DND-41 (cell line): Measurements from ENCODE around the gene LYZ.
"Not testable (repeated sequence)": the region's sequence is repeated elsewhere in the genome, so short reads cannot be mapped to it uniquely, and the experiment has no call there.

Experiments used
- CTCF ChIP-seq: IDR thresholded peaks from 2 replicates; pipeline ENCODE4 v1.5.1; 2012; ENCODE audit warnings: borderline replicate concordance, low read length, moderate library complexity, mild to moderate bottlenecking; ENCODE audit not compliant: poor library complexity, severe bottlenecking; ENCODE audit errors: extremely low read depth
- EZH2 ChIP-seq: IDR thresholded peaks from 3 replicates; pipeline ENCODE4 v1.6.1; 2012; ENCODE audit warnings: borderline replicate concordance, low read depth, mild to moderate bottlenecking, moderate library complexity, low read length, inconsistent platforms; ENCODE audit not compliant: severe bottlenecking

- not testable (repeated sequence) for TF ChIP-seq CTCF, EZH2
These were observed 31.4 kb upstream of the LYZ start for GRCh38 chr12:69316784-69317183.
